Caco-2 (cell line): ENCODE measurements around the gene PIGM. TPM values are rescaled to one million over a fixed set of nuclear protein-coding genes. Genes with fewer than 3 reads are reported as not detected.

ENCODE experiments used
- BruUV-seq: library from RNA; stranded (reverse); fragments of 400-500 nt; replicated peaks from 2 replicates; lab custom pipeline; 2021; lab: Mats Ljungman, UMichigan
- CTCF ChIA-PET: fragments of 300-600 bp; sonication (Branson Sonifier 250); formaldehyde crosslinking; loops from one replicate; lab custom pipeline; 2022; ENCODE audit warnings: antibody characterized with exemption; lab: Charles Lee
- POLR2A ChIA-PET: fragments of 300-600 bp; sonication (Branson Sonifier 250); formaldehyde crosslinking; loops from one replicate; lab custom pipeline; 2022; ENCODE audit warnings: antibody characterized with exemption; lab: Charles Lee
- DNase-seq, 2 experiments: peaks; one replicate each; pipeline versions ENCODE4 v3.0.0 to v3.0.0-alpha.2; 2020 to 2022
- H3K27me3 ChIP-seq: replicated peaks from 2 replicates; pipeline ENCODE4 v1.6.0; 2011; ENCODE audit warnings: low read length; ENCODE audit not compliant: control insufficient read depth, insufficient read depth
- H3K36me3 ChIP-seq: 2 replicates; pipeline ENCODE4 v1.5.1; 2011; ENCODE audit warnings: low read length; ENCODE audit not compliant: control insufficient read depth, insufficient read depth
- H3K4me1 ChIP-seq: fragments of 250-450 bp; sonication (Bioruptor Pico); 2 replicates; pipeline ENCODE4 v1.5.1; 2020; ENCODE audit warnings: mild to moderate bottlenecking
- H3K4me3 ChIP-seq: 2 replicates; pipeline ENCODE4 v1.5.1; 2011; ENCODE audit warnings: low read depth, mild to moderate bottlenecking, control low read depth, low read length
- H3K9me3 ChIP-seq: fragments of 250-450 bp; sonication (Bioruptor Pico); 2 replicates; pipeline ENCODE4 v1.5.1; 2020; ENCODE audit warnings: mild to moderate bottlenecking, moderate library complexity
- H3K27ac Mint-ChIP-seq: one replicate; pipeline ENCODE4 v1.8.0; 2022; ENCODE audit warnings: mixed read lengths; ENCODE audit not compliant: unreplicated experiment
- H3K27me3 Mint-ChIP-seq: one replicate; pipeline ENCODE4 v1.8.0; 2022; ENCODE audit warnings: mixed read lengths; ENCODE audit not compliant: insufficient read depth, unreplicated experiment
- H3K36me3 Mint-ChIP-seq: one replicate; pipeline ENCODE4 v1.8.0; 2022; ENCODE audit warnings: mild to moderate bottlenecking, mixed read lengths; ENCODE audit not compliant: insufficient read depth, unreplicated experiment
- H3K4me1 Mint-ChIP-seq: one replicate; pipeline ENCODE4 v1.8.0; 2022; ENCODE audit warnings: low read depth, mixed read lengths; ENCODE audit not compliant: unreplicated experiment
- H3K4me3 Mint-ChIP-seq: one replicate; pipeline ENCODE4 v1.8.0; 2022; ENCODE audit warnings: mild to moderate bottlenecking, moderate library complexity, mixed read lengths; ENCODE audit not compliant: unreplicated experiment
- H3K9me3 Mint-ChIP-seq: one replicate; pipeline ENCODE4 v1.8.0; 2022; ENCODE audit warnings: mixed read lengths; ENCODE audit not compliant: unreplicated experiment
- intact Hi-C: fragments of 100-400 bp; cut with micrococcal nuclease; formaldehyde crosslinking; loops from one replicate; pipeline ENCODE4 v1.10.0; 2022; ENCODE audit not compliant: unreplicated experiment
- total RNA-seq: library from RNA; stranded (reverse); gene quantifications from 2 replicates; pipeline ENCODE4 v1.2.3, GENCODE V29; 2022
- TF ChIP-seq, protein P1 (sequence below), 2 experiments: fragments of 200-600 bp in 1 of 2; IDR thresholded peaks; 1 replicate in 1 of 2; 2 replicates in 1 of 2; pipeline versions ENCODE4 v1.5.1 to v1.8.0; 2011 to 2022; ENCODE audit warnings: antibody characterized with exemption in 1 of 2, control low read depth in 1 of 2, inconsistent platforms in 1 of 2, low read depth in 1 of 2, low read length in 1 of 2, mild to moderate bottlenecking in 1 of 2, moderate library complexity in 1 of 2; ENCODE audit not compliant: insufficient read depth in 1 of 2, severe bottlenecking in 1 of 2, unreplicated experiment in 1 of 2

Gene PIGM
- total RNA-seq, 1 experiment from 2014 or later, result 5.5 TPM

DNA sequence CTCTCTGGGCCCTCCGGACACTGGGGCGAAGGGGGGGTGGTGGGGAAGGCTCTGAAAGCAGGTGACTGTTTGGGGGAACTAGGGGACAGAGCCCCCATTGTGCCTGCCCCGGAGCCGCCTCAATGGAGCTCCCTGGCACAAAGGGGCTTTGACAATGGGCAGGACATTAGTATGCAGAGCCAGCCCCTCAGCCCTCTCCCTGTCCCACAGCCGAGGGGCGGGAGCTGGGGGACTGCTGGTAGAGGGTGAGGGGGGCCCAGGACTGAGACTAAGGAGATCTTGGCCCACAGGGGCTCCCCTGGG lies 30.4 kb upstream of the PIGM start:
- TF ChIP-seq, protein P1, sequence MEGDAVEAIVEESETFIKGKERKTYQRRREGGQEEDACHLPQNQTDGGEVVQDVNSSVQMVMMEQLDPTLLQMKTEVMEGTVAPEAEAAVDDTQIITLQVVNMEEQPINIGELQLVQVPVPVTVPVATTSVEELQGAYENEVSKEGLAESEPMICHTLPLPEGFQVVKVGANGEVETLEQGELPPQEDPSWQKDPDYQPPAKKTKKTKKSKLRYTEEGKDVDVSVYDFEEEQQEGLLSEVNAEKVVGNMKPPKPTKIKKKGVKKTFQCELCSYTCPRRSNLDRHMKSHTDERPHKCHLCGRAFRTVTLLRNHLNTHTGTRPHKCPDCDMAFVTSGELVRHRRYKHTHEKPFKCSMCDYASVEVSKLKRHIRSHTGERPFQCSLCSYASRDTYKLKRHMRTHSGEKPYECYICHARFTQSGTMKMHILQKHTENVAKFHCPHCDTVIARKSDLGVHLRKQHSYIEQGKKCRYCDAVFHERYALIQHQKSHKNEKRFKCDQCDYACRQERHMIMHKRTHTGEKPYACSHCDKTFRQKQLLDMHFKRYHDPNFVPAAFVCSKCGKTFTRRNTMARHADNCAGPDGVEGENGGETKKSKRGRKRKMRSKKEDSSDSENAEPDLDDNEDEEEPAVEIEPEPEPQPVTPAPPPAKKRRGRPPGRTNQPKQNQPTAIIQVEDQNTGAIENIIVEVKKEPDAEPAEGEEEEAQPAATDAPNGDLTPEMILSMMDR (IDR thresholded peaks at IDR 0.05; ENCODE audit: insufficient read depth in 1 of 2, low read depth in 1 of 2, low read length in 1 of 2, severe bottlenecking in 1 of 2, unreplicated experiment in 1 of 2), result no peak
- CTCF ChIA-PET, result no interaction called here
- Histone ChIP-seq H3K4me3 (no peak overlapping the region), H3K36me3 (no peaks in the 10 kb centered on the region), H3K4me1 (peaks cover 15% of the 10 kb centered on the region), H3K27me3 (no peaks in the 10 kb centered on the region), H3K9me3 (no peaks in the 10 kb centered on the region)
- Mint-ChIP-seq H3K27ac (no peak overlapping the region), H3K4me3 (no peak overlapping the region), H3K27me3 (peaks cover 2% of the 10 kb centered on the region), H3K9me3 (no peaks in the 10 kb centered on the region), H3K4me1 (no peaks in the 10 kb centered on the region), H3K36me3 (no peaks in the 10 kb centered on the region)
- DNase-seq, result no peak
- BruUV-seq, result no TSS peak
- intact Hi-C loops, result no loop called here
- POLR2A ChIA-PET, result no interaction called here

DNA sequence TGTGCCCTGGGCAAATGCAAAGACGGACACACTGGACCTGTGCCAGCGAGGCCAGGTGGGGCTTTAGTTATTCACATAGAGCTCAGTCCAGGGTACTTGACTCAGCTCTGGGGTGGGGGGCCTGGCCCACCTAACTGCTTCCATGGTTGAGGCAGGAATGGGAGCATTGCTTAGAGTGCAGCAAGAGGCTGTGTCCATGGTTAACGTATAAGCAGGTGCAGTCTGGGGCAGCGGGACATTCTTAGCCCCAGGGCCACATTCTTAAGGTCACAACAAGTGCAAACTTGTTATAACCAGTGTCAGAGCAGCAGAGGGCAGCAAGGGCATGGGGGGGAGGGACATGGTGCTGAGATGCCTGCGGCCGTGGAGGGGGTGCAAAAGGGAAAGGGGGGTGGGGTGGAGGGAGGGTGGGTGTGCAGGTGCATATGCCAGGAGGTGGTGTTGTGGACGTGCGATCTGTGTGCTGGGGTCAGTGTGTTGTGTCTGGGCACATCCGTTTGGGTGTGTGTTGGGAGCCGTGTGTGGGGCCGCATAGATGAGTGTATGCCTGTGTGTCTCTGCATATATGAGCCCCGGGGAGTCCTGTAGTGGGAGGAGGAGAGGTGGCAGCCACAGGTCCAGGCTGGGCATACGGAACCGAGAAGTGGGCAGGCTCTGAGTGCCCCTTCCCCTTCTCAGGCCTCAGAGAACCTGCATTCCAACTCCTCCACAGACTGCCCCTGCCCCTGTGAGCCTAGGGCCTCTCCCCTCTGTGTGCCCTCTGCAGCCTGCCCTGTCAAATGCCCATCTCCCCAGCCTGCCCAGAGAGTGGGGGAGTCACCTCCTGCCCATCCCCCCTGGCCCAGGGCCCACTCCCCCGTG lies 29.8 kb upstream of the PIGM start:
- Histone ChIP-seq H3K27me3 (no peaks in the 10 kb centered on the region), H3K4me3 (no peak overlapping the region), H3K9me3 (no peaks in the 10 kb centered on the region), H3K4me1 (peaks cover 15% of the 10 kb centered on the region), H3K36me3 (no peaks in the 10 kb centered on the region)
- ChIA-PET CTCF (no interaction called here), POLR2A (no interaction called here)
- Mint-ChIP-seq H3K4me1 (no peaks in the 10 kb centered on the region), H3K27me3 (peaks cover 2% of the 10 kb centered on the region), H3K9me3 (no peaks in the 10 kb centered on the region), H3K4me3 (no peak overlapping the region), H3K36me3 (no peaks in the 10 kb centered on the region), H3K27ac (no peak overlapping the region)
- peak; percentile 58 to 74 for DNase-seq
- no TSS peak for BruUV-seq
- TF ChIP-seq, protein P1 (IDR thresholded peaks at IDR 0.05; ENCODE audit: insufficient read depth in 1 of 2, low read depth in 1 of 2, low read length in 1 of 2, severe bottlenecking in 1 of 2, unreplicated experiment in 1 of 2), result no peak
- intact Hi-C loops, result loop anchor here (1.0 kb wide), 2 partner anchors 9 to 17 kb away; partner anchors contain the start of gene KCNJ10

DNA sequence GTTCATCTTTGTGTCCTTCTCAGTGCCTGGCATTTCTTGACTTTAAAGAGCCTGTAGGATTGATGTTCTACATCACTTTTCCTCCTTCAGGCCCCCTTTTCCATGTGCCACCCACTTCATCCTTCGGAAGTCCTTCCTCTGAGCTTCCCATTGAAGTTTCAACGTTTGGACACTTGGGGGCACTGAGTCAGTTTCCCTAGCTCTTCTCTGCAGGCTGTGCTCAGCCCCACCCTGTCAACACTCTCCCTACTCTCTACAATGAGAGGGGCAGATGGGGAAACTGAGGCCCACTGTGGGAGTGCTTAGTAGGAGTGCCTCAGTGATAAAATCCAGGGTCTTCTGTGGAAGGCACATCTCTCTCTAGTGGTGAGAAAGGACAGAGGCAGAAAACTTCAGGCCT lies 26.3 kb upstream of the PIGM start:
- POLR2A ChIA-PET, result no interaction called here
- intact Hi-C loops, result no loop called here

More for the DNA sequence above, 26.3 kb upstream of the PIGM start:
- Mint-ChIP-seq H3K27me3 (peaks cover 10% of the 10 kb centered on the region), H3K9me3 (no peaks in the 10 kb centered on the region), H3K4me1 (no peaks in the 10 kb centered on the region), H3K4me3 (no peak overlapping the region), H3K27ac (no peak overlapping the region), H3K36me3 (no peaks in the 10 kb centered on the region)
- no peak for DNase-seq
- CTCF ChIA-PET, result interaction anchor here (0.9 to 1.3 kb wide), 3 partner anchors 12 to 28 kb away, joined by 6 to 14 read pairs (median 7); no protein-coding TSS in a partner anchor
- BruUV-seq, result no TSS peak
- peaks cover 9% of the 10 kb centered on the region for H3K4me1 ChIP-seq
- H3K4me3 ChIP-seq, result no peak overlapping the region
- H3K27me3 ChIP-seq, result no peaks in the 10 kb centered on the region
- TF ChIP-seq, protein P1 (IDR thresholded peaks at IDR 0.05; ENCODE audit: insufficient read depth in 1 of 2, low read depth in 1 of 2, low read length in 1 of 2, severe bottlenecking in 1 of 2, unreplicated experiment in 1 of 2), result peak in 1 of 2 experiments; percentile 15
- H3K36me3 ChIP-seq, result no peaks in the 10 kb centered on the region
- no peaks in the 10 kb centered on the region for H3K9me3 ChIP-seq
